Esophagus squamous epithelium (tissue), 5 donors: Measurements from ENCODE around the gene PTPDC1. TPM values are rescaled to one million over a fixed set of nuclear protein-coding genes. Genes with fewer than 3 reads are reported as not detected.
A peak's percentile ranks its signal among the peaks of the same experiment; 100 is the strongest.

Experiments used
- DNase-seq: peaks from one replicate; lab custom pipeline; 2025; lab: John Stamatoyannopoulos, UW
- H3K27ac ChIP-seq, 4 donors: fragments of 200-600 bp; sonication (generic); one replicate each; pipeline ENCODE4 v1.5.1; 2016 to 2019; ENCODE audit warnings: mild to moderate bottlenecking in 1 of 4
- H3K27me3 ChIP-seq, 4 donors: fragments of 200-600 bp; sonication (generic); 1 replicate in 3 of 4; 2 replicates in 1 of 4; pipeline versions ENCODE4 v1.5.1 to v1.6.0; 2017 to 2021; ENCODE audit warnings: antibody characterized with exemption in 1 of 4
- H3K36me3 ChIP-seq, 3 donors: fragments of 200-600 bp; sonication (generic); one replicate each; pipeline ENCODE4 v1.5.1; 2016 to 2019
- H3K4me1 ChIP-seq, 3 donors: fragments of 200-600 bp; sonication (generic); one replicate each; pipeline ENCODE4 v1.5.1; 2017 to 2019
- H3K4me3 ChIP-seq, 4 donors: fragments of 200-600 bp; sonication (generic); 1 replicate in 3 of 4; 2 replicates in 1 of 4; pipeline ENCODE4 v1.5.1; 2016 to 2019; ENCODE audit warnings: mild to moderate bottlenecking in 2 of 4, moderate library complexity in 1 of 4
- H3K9me3 ChIP-seq, 3 donors: fragments of 200-600 bp; sonication (generic); one replicate each; pipeline ENCODE4 v1.5.1; 2016 to 2019
- POLR2A ChIP-seq, 4 donors: fragments of 450-650 bp; IDR thresholded peaks; one replicate each; pipeline ENCODE4 v1.6.1; 2017; ENCODE audit warnings: antibody characterized with exemption in 4 of 4, mild to moderate bottlenecking in 4 of 4, moderate library complexity in 3 of 4
- WGBS, 2 donors: methylation state at CpG; one replicate each; pipeline ENCODE4 v1.1.5; 2018; 5-methylcytosine and 5-hydroxymethylcytosine counted together
- intact Hi-C: fragments of 100-400 bp; cut with DNase I; formaldehyde crosslinking; loops from one replicate; pipeline ENCODE4 v1.15.0; 2022
- total RNA-seq, 4 donors: library from RNA; depleted of rRNA; stranded (reverse); fragments of >200 nt; gene quantifications; one replicate each; pipeline ENCODE4 v1.1.0, GENCODE V29; 2016
- TF ChIP-seq, protein P1 (sequence below), 6 experiments: fragments of 450-650 bp in 4 of 6; fragments of 200-600 bp in 2 of 6; sonication (generic) in 2 of 6; IDR thresholded peaks; one replicate each; pipeline ENCODE4 v1.5.1; 2016 to 2019; ENCODE audit warnings: antibody characterized with exemption in 6 of 6, mild to moderate bottlenecking in 4 of 6, moderate library complexity in 4 of 6
- donor health status: DM: yes; HTN: yes; CAD: no.

Gene PTPDC1
- total RNA-seq, 4 donors from 2014 or later = 2.1 to 8.2 (median 3.3) TPM

DNA sequence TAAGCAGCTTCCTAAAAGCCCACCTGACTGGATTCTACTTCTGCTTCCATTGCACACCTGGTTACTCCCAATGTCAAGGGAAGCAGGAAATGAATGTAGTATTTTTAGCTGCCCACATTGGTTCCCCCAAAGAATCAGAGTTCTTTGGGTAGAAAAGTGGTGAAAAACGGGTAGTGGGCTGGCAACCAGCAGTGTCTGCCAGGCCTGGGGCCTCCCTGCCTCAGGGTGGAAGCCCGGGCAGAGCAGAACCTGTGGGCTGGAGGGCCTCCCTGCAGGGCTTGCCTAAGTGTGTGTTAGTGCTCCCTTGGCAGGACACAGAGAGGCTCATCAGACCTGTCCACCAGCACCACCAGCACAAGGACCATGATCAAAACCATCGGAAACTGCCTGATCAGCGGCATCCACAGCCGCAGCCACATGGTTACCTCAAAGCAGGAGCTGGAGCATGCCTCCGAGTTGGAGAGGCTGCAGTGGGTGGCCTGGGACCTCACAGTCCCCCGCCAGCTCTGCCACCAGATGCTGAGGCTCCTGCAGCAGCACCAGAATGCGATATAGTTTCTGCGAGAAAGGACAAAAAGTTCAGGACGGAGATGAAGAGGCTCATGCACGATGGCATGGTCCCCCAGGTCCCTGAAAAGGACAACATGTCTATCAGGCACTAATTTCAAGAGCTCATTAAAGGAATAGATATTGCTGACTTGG is 72.2 kb downstream of the PTPDC1 start:
- Histone ChIP-seq H3K27ac (peak overlapping the region; percentile 29 to 68 (median 37)), H3K4me3 (no peak overlapping the region), H3K9me3 (no peaks in the 10 kb centered on the region), H3K36me3 (no peaks in the 10 kb centered on the region), H3K27me3 (no peaks in the 10 kb centered on the region), H3K4me1 (peaks cover 7 to 19% (median 12%) of the 10 kb centered on the region in 3 donors)
- TF ChIP-seq, protein P1, sequence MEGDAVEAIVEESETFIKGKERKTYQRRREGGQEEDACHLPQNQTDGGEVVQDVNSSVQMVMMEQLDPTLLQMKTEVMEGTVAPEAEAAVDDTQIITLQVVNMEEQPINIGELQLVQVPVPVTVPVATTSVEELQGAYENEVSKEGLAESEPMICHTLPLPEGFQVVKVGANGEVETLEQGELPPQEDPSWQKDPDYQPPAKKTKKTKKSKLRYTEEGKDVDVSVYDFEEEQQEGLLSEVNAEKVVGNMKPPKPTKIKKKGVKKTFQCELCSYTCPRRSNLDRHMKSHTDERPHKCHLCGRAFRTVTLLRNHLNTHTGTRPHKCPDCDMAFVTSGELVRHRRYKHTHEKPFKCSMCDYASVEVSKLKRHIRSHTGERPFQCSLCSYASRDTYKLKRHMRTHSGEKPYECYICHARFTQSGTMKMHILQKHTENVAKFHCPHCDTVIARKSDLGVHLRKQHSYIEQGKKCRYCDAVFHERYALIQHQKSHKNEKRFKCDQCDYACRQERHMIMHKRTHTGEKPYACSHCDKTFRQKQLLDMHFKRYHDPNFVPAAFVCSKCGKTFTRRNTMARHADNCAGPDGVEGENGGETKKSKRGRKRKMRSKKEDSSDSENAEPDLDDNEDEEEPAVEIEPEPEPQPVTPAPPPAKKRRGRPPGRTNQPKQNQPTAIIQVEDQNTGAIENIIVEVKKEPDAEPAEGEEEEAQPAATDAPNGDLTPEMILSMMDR (IDR thresholded peaks at IDR 0.05) = no peak
- no peak for TF ChIP-seq POLR2A (IDR thresholded peaks at IDR 0.05)
- WGBS, 2 donors = 82 to 90% methylated on average over 4 to 5 of the region's 11 CpGs
- intact Hi-C loops = no loop called here
- DNase-seq = no peak

DNA sequence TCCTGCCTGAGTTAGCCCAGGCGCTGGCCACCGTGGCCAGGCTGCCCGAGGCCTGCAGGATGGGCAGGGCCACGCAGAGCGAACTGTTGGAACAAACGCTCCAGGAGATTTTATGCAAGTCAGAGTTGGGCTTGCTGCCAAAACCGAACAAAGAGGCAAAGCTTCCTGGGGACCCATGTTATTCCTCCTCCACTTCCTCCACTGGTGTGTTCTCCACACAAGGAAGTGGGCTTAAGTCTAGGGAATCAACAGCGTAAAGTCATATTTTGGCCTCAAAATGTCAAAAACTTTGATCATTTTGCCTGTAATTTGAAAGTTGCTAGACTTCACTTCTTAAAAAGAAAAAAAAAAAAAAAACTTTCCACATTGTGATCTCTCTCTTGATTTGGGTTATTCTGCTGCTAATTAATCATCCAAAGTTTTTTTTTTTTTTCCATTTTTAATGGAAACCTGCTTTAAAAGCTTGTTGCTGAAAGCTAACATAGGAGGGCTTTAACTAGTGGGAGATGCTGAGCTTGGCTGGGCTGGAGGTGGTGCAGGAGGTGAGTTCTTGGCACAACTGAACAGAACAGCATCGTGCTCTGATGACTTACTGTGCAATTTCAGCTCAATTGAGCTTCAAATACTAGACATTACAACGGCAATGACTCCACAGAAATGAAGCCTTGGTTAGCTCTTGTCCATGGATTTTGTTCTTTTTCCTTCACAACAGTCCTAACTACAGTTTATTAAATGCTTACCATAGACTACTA is 73.0 kb downstream of the PTPDC1 start:
- Histone ChIP-seq H3K27ac (peak overlapping the region; percentile 29 to 68 (median 37)), H3K9me3 (no peaks in the 10 kb centered on the region)
- no peak for DNase-seq

More for the DNA sequence above, 73.0 kb downstream of the PTPDC1 start:
- intact Hi-C loops = no loop called here
- TF ChIP-seq POLR2A (IDR thresholded peaks at IDR 0.05) = no peak
- TF ChIP-seq, protein P1 (IDR thresholded peaks at IDR 0.05) = no peak
- 18 to 31% methylated on average over 10 of the region's 10 CpGs for WGBS, 2 donors
- peaks cover 7 to 19% (median 12%) of the 10 kb centered on the region in 3 donors for H3K4me1 ChIP-seq
- no peaks in the 10 kb centered on the region for H3K27me3 ChIP-seq
- no peaks in the 10 kb centered on the region for H3K36me3 ChIP-seq
- no peak overlapping the region for H3K4me3 ChIP-seq

Other genes with a start within 250 kb of the PTPDC1 start
- gene BARX1, start 129.1 kb upstream of the PTPDC1 start, total RNA-seq = not detected
- 1 to 10 TPM in 3 of 4 donors, under 1 TPM in 1; 1.00 to 8.6 (median 2.8) TPM for gene ZNF169, start 174.8 kb downstream of the PTPDC1 start, total RNA-seq
- gene NUTM2F, start 244.2 kb downstream of the PTPDC1 start, total RNA-seq = not detected